Mucosa of descending colon (tissue), 3 donors: ENCODE results near the gene PEDS1. TPM values are rescaled to one million over a fixed set of nuclear protein-coding genes. Genes with fewer than 3 reads are reported as not detected.
"Not testable (repeated sequence)": the region's sequence is repeated elsewhere in the genome, so short reads cannot be mapped to it uniquely, and the experiment has no call there.

Experiments
- ATAC-seq: fragments of 200-7000 bp; cut with Tn5 transposase; one replicate; pipeline ENCODE4 v1.9.1; 2020; ENCODE audit warnings: mild to moderate bottlenecking, moderate library complexity
- DNase-seq, 3 donors: peaks; one replicate each; pipeline ENCODE4 v3.0.0-alpha.2; 2020
- H3K36me3 ChIP-seq: fragments of 200-600 bp; one replicate; pipeline ENCODE4 v1.8.0; 2021; ENCODE audit warnings: low read depth, mild to moderate bottlenecking
- H3K4me1 ChIP-seq: fragments of 200-600 bp; one replicate; pipeline ENCODE4 v1.8.0; 2021; ENCODE audit warnings: low read depth, mild to moderate bottlenecking
- H3K4me3 ChIP-seq: fragments of 200-600 bp; one replicate; pipeline ENCODE4 v1.8.0; 2021; ENCODE audit warnings: mild to moderate bottlenecking
- H3K9me3 ChIP-seq: fragments of 200-600 bp; one replicate; pipeline ENCODE4 v1.8.0; 2021; ENCODE audit warnings: mild to moderate bottlenecking
- CTCF ChIP-seq: fragments of 200-600 bp; IDR thresholded peaks from one replicate; pipeline ENCODE4 v1.8.0; 2022; ENCODE audit warnings: antibody characterized with exemption, mild to moderate bottlenecking
- intact Hi-C, 2 donors: fragments of 100-400 bp; cut with DNase I in 1 of 2; cut with micrococcal nuclease in 1 of 2; formaldehyde crosslinking; loops; one replicate each; pipeline versions ENCODE4 v1.11.0 to v1.11.1; 2022; cut with DNase I, micrococcal nuclease
- long read RNA-seq, 2 donors: library from polyadenylated mRNA; unstranded; transcript quantifications; one replicate each; pipeline ENCODE4 v2.0.0, GENCODE V29; 2019 to 2021
- total RNA-seq, 3 donors: library from RNA; stranded (reverse); fragmentation: NEBNext Ultra II Directional in 2 of 3; extraction: Animal tissue kit (Norgen Biotek cat#: 25700) in 2 of 3; gene quantifications; one replicate each; pipeline versions ENCODE4 v1.2.1 to v1.2.4, GENCODE V29; 2021 to 2023
- donor health status: DM: no; HTN: no; CAD: no; lungs with moderate emphysema.
- donor health status: DM: no; HTN: no; CAD: no.
- donor health status: DM: no; HTN: yes; CAD: no.

PEDS1 gene
- 10 to 100 TPM; 21.2 to 34.3 (median 23.3) TPM for total RNA-seq
- long read RNA-seq, donor 1, full-length matches to known transcripts, result 47 of 70 reads
- long read RNA-seq, donor 1, partial matches to known transcripts, result 10 of 70 reads
- long read RNA-seq, donor 1, other reads (novel, unspliced or antisense), result 13 of 70 reads
- long read RNA-seq, donor 2, full-length matches to known transcripts, result 10 of 18 reads
- long read RNA-seq, donor 2, partial matches to known transcripts, result 1 of 18 reads
- long read RNA-seq, donor 2, other reads (novel, unspliced or antisense), result 7 of 18 reads

- TF ChIP-seq CTCF, result no peak
- DNase-seq (peak; percentile 90 to 94 (median 94)), ATAC-seq (peak; percentile 92)
- H3K4me1 ChIP-seq, result peaks cover 30% of the 10 kb centered on the region
- peak within 1 kb of the TSS; percentile 85 for H3K4me3 ChIP-seq
- no peaks in the 10 kb centered on the region for H3K9me3 ChIP-seq
- no peaks in the 10 kb centered on the region for H3K36me3 ChIP-seq
- intact Hi-C loops, result no loop called here
Measured at GRCh38 chr20:50153500-50154377, at the start of gene PEDS1. Gene PEDS1, minus strand, starts transcription at chr20:50153723. Its CDS starts 86 bp downstream, at chr20:50153637.

GRCh38 chr20:50202677-50203076, 49.2 kb upstream of the PEDS1 start:
- no peak for TF ChIP-seq CTCF

GRCh38 chr20:50201710-50202109, 48.2 kb upstream of the PEDS1 start:
- H3K4me1 ChIP-seq, intact Hi-C loops, ATAC-seq, H3K36me3 ChIP-seq, H3K9me3 ChIP-seq, H3K4me3 ChIP-seq, DNase-seq: not testable (repeated sequence)

More at GRCh38 chr20:50202677-50203076, 49.2 kb upstream of the PEDS1 start:
- ATAC-seq (no peak), DNase-seq (no peak)
- peaks cover 2% of the 10 kb centered on the region for H3K9me3 ChIP-seq
- H3K36me3 ChIP-seq, result no peaks in the 10 kb centered on the region
- no peaks in the 10 kb centered on the region for H3K4me1 ChIP-seq
- intact Hi-C loops, result no loop called here
- H3K4me3 ChIP-seq, result no peak overlapping the region

- no peak for TF ChIP-seq CTCF
- Histone ChIP-seq H3K9me3 (peaks cover 2% of the 10 kb centered on the region), H3K4me1 (no peaks in the 10 kb centered on the region), H3K36me3 (no peaks in the 10 kb centered on the region), H3K4me3 (no peak overlapping the region)
- intact Hi-C loops, result no loop called here
- no peak for ATAC-seq
- no peak for DNase-seq
Measured at GRCh38 chr20:50200482-50201104, 47.1 kb upstream of the PEDS1 start.

GRCh38 chr20:50199703-50200102, 46.2 kb upstream of the PEDS1 start:
- ATAC-seq (no peak), DNase-seq (no peak)
- intact Hi-C loops, result loop anchor here in 1 of 2 donors (10.0 kb wide), 1 partner anchor 85 kb away; no protein-coding TSS in a partner anchor
- no peak for TF ChIP-seq CTCF
- Histone ChIP-seq H3K4me3 (no peak overlapping the region), H3K9me3 (peaks cover 2% of the 10 kb centered on the region), H3K36me3 (no peaks in the 10 kb centered on the region), H3K4me1 (no peaks in the 10 kb centered on the region)
